Measurements from ENCODE around the gene DNAH17. TPM values are rescaled to one million over a fixed set of nuclear protein-coding genes. Genes with fewer than 3 reads are reported as not detected.

Gene DNAH17
- polyA plus RNA-seq, 3 donors, result 0.01 to 0.51 (median 0.11) TPM

DNA sequence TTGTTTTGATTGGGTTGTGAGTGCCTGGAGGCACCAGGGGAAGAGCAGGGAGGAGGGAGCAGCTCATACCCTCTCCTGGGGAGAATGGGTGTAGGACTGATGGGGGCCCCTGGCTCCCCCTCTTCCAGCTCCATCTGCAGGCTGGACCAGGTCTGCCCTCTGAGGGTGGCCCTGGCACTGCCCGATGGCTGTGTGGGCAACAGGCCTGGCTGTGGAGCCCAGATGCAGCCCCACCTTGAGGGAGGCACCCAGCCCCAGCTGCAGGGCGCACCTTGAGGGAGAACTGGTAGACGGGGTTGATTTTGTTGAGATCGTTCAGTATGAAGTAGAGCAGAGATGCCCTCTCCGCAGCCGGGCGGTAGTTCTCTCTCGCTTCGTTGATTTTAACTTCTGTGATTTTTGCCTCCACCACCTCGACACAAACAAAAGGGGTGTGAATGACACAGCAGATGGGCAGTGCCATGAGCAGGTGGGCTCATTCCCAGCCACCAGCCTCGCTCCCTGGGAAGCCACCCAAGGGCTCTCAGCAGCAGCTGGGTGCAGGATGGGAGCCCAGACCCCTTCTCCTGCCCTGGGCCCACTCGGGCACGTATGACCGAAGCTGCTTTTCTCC lies 127.1 kb downstream of the DNAH17 start:
- intact Hi-C loops (cut with micrococcal nuclease), result no loop called here
- peaks cover 1 to 5% (median 4%) of the 10 kb centered on the region in 3 donors for H3K27me3 Mint-ChIP-seq (ENCODE audit: low read depth in 3 of 3)
- H3K4me1 ChIP-seq (ENCODE audit: control insufficient read depth in 1 of 2, insufficient read depth in 2 of 2, low read length in 2 of 2), result peaks cover 6 to 8% of the 10 kb centered on the region in 2 donors

DNA sequence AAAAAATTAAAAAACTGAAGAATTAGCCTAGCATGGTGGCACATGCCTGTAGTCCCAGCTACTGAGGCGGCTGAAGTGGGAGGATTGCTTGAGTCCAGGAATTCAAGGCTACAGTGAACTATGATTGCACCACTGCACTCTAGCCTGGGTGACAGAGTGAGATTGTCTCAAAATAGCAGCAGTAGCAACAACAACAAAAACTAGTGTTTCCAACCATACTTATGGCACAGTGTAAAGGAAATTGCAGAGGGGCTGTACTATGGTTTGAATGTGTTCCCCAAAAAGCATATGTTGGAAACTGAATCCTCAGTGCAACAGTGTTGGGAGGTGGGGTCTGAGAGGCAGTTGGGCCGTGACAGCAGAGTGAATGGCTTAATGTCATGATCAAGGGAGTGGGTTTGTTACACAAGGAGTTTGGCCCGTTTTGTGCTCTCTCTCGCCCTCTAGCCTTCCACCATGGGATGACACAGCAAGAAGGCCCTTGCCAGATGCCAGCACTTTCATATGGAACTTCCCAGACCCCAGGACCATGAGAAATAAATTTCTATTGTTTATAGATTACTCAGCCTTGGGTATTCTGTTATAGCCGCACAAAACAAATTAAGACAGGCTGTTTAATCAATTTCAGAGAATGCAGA lies 128.7 kb downstream of the DNAH17 start:
- Histone ChIP-seq H3K36me3 (replicated peaks in 1 of 2; ENCODE audit: control insufficient read depth in 1 of 2, insufficient read depth in 2 of 2, low read length in 2 of 2) (no peaks in the 10 kb centered on the region), H3K79me2 (ENCODE audit: insufficient read depth, low read length) (no peaks in the 10 kb centered on the region), H3K4me3 (replicated peaks in 1 of 3; ENCODE audit: low read depth in 2 of 3, low read length in 3 of 3) (no peak overlapping the region), H3K9ac (ENCODE audit: insufficient read depth, low read length, poor library complexity, severe bottlenecking) (no peak overlapping the region), H3K27me3 (ENCODE audit: control insufficient read depth in 2 of 2, insufficient read depth in 2 of 2, low read length in 2 of 2) (no peaks in the 10 kb centered on the region), H2AFZ (ENCODE audit: insufficient read depth, low read depth, low read length, poor library complexity, severe bottlenecking) (no peak overlapping the region), H3K4me1 (ENCODE audit: control insufficient read depth in 1 of 2, insufficient read depth in 2 of 2, low read length in 2 of 2) (peaks cover 11 to 16% of the 10 kb centered on the region in 2 donors), H3K27ac (ENCODE audit: low read depth in 1 of 2, low read length in 2 of 2) (no peak overlapping the region), H4K20me1 (ENCODE audit: insufficient read depth, low read length) (no peaks in the 10 kb centered on the region), H3K4me2 (replicated peaks; ENCODE audit: extremely low read depth, low read length, poor library complexity, severe bottlenecking) (no peak overlapping the region), H3K9me3 (replicated peaks in 1 of 2; ENCODE audit: control insufficient read depth in 1 of 2, insufficient read depth in 1 of 2, low read length in 2 of 2) (peaks cover 0 to 3% of the 10 kb centered on the region in 2 donors)
- intact Hi-C loops (cut with micrococcal nuclease), result no loop called here
- H3K27ac Mint-ChIP-seq, result peak overlapping the region in 4 of 7 donors; percentile 5 to 83 (median 70)
- H3K36me3 Mint-ChIP-seq, result peaks cover 0 to 2% of the 10 kb centered on the region in 2 donors
- H3K4me3 Mint-ChIP-seq, result no peak overlapping the region
- WGBS (ENCODE audit: insufficient coverage), result no CpG with 5 or more reads among the region's 5 CpGs
- DNase-seq, result peak in 2 of 3 donors; percentile 40 to 53
- peaks cover 0 to 3% (median 1%) of the 10 kb centered on the region in 3 donors for H3K27me3 Mint-ChIP-seq (ENCODE audit: low read depth in 3 of 3)
- peaks cover 22% of the 10 kb centered on the region for H3K4me1 Mint-ChIP-seq
- TF ChIP-seq, protein P1, sequence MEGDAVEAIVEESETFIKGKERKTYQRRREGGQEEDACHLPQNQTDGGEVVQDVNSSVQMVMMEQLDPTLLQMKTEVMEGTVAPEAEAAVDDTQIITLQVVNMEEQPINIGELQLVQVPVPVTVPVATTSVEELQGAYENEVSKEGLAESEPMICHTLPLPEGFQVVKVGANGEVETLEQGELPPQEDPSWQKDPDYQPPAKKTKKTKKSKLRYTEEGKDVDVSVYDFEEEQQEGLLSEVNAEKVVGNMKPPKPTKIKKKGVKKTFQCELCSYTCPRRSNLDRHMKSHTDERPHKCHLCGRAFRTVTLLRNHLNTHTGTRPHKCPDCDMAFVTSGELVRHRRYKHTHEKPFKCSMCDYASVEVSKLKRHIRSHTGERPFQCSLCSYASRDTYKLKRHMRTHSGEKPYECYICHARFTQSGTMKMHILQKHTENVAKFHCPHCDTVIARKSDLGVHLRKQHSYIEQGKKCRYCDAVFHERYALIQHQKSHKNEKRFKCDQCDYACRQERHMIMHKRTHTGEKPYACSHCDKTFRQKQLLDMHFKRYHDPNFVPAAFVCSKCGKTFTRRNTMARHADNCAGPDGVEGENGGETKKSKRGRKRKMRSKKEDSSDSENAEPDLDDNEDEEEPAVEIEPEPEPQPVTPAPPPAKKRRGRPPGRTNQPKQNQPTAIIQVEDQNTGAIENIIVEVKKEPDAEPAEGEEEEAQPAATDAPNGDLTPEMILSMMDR (IDR thresholded peaks at IDR 0.05), result peak; percentile 50
- H3K9me3 Mint-ChIP-seq, result peaks cover 0 to 4% (median 2%) of the 10 kb centered on the region in 7 donors

More for the DNA sequence above, 127.1 kb downstream of the DNAH17 start:
- Histone ChIP-seq H3K36me3 (replicated peaks in 1 of 2; ENCODE audit: control insufficient read depth in 1 of 2, insufficient read depth in 2 of 2, low read length in 2 of 2) (no peaks in the 10 kb centered on the region), H3K9me3 (replicated peaks in 1 of 2; ENCODE audit: control insufficient read depth in 1 of 2, insufficient read depth in 1 of 2, low read length in 2 of 2) (peaks cover 0 to 3% of the 10 kb centered on the region in 2 donors), H3K4me2 (replicated peaks; ENCODE audit: extremely low read depth, low read length, poor library complexity, severe bottlenecking) (no peak overlapping the region), H4K20me1 (ENCODE audit: insufficient read depth, low read length) (no peaks in the 10 kb centered on the region), H3K27ac (ENCODE audit: low read depth in 1 of 2, low read length in 2 of 2) (no peak overlapping the region), H3K4me3 (replicated peaks in 1 of 3; ENCODE audit: low read depth in 2 of 3, low read length in 3 of 3) (no peak overlapping the region), H2AFZ (ENCODE audit: insufficient read depth, low read depth, low read length, poor library complexity, severe bottlenecking) (no peak overlapping the region), H3K9ac (ENCODE audit: insufficient read depth, low read length, poor library complexity, severe bottlenecking) (no peak overlapping the region), H3K79me2 (ENCODE audit: insufficient read depth, low read length) (no peaks in the 10 kb centered on the region), H3K27me3 (ENCODE audit: control insufficient read depth in 2 of 2, insufficient read depth in 2 of 2, low read length in 2 of 2) (no peaks in the 10 kb centered on the region)
- Mint-ChIP-seq H3K9me3 (peaks cover 0 to 4% (median 2%) of the 10 kb centered on the region in 7 donors), H3K36me3 (peaks cover 0 to 2% of the 10 kb centered on the region in 2 donors), H3K27ac (peak overlapping the region in 2 of 7 donors; percentile 2 to 77), H3K4me1 (peaks cover 17% of the 10 kb centered on the region), H3K4me3 (no peak overlapping the region)
- WGBS (ENCODE audit: insufficient coverage), result 93% methylated on average over 10 of the region's 14 CpGs
- DNase-seq, result no peak
- TF ChIP-seq, protein P1 (IDR thresholded peaks at IDR 0.05), result no peak

All from CD14-positive monocyte (primary cell).